GM12892 (cell line): ENCODE results near the gene MAP1B.

Experiments used
- POLR2A ChIP-seq: IDR thresholded peaks from 2 replicates; pipeline ENCODE4 v1.6.1; 2011; ENCODE audit warnings: low read depth, low read length, control low read depth
- POLR2AphosphoS5 ChIP-seq: IDR thresholded peaks from 2 replicates; pipeline ENCODE4 v1.6.1; 2011; ENCODE audit warnings: low read depth, low read length, control low read depth
- TAF1 ChIP-seq: IDR thresholded peaks from 2 replicates; pipeline ENCODE4 v1.6.1; 2011; ENCODE audit warnings: low read depth, mild to moderate bottlenecking, control low read depth, low read length, borderline replicate concordance

GRCh38 chr5:72244862-72245371, 137.6 kb downstream of the MAP1B start:
- TF ChIP-seq POLR2AphosphoS5 (no peak), POLR2A (no peak), TAF1 (no peak)
